BJ (cell line): ENCODE results near the gene WNT11. TPM values are rescaled to one million over a fixed set of nuclear protein-coding genes. Genes with fewer than 3 reads are reported as not detected.

Source experiments
- polyA plus RNA-seq: library from polyadenylated mRNA; depleted of rRNA; stranded (reverse); fragments of >200 nt; gene quantifications from 2 replicates; pipeline ENCODE4 v1.2.3, GENCODE V29; 2011; rRNA removed

WNT11 gene
- polyA plus RNA-seq, 1 experiment: 0.25 TPM

Other genes with a start within 250 kb of the WNT11 start
- 15.5 and 31.8 TPM in 2 replicates for gene THAP12, start 174.6 kb upstream of the WNT11 start, polyA plus RNA-seq
- gene GVQW3, start 174.8 kb upstream of the WNT11 start, polyA plus RNA-seq: 1.2 and 1.3 TPM in 2 replicates
- 14.1 and 19.1 TPM in 2 replicates for gene EMSY, start 238.5 kb upstream of the WNT11 start, polyA plus RNA-seq